GM12801 (cell line): ENCODE measurements around the gene GRIN3B.

Source experiments
- CTCF ChIP-seq: IDR thresholded peaks from one replicate; pipeline ENCODE4 v1.5.1; 2011; ENCODE audit warnings: control low read depth; ENCODE audit not compliant: insufficient read length; ENCODE audit errors: extremely low read depth

Gene GRIN3B

GRCh38 chr19:1002600-1002999 is 2.4 kb downstream of the GRIN3B start:
- no peak for TF ChIP-seq CTCF

DNA sequence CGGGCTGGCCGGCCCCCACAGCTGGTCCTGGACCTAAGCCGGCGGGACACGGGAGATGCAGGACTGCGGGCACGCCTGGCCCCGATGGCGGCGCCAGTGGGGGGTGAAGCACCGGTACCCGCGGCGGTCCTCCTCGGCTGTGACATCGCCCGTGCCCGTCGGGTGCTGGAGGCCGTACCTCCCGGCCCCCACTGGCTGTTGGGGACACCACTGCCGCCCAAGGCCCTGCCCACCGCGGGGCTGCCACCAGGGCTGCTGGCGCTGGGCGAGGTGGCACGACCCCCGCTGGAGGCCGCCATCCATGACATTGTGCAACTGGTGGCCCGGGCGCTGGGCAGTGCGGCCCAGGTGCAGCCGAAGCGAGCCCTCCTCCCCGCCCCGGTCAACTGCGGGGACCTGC is 3.1 kb downstream of the GRIN3B start:
- no peak for TF ChIP-seq CTCF

GRCh38 chr19:1004204-1004802 is 4.1 kb downstream of the GRIN3B start:
- TF ChIP-seq CTCF = no peak

GRCh38 chr19:1004803-1005664 is 4.8 kb downstream of the GRIN3B start:
- TF ChIP-seq CTCF = no peak

GRCh38 chr19:1006711-1007398 is 6.6 kb downstream of the GRIN3B start:
- TF ChIP-seq CTCF = no peak

DNA sequence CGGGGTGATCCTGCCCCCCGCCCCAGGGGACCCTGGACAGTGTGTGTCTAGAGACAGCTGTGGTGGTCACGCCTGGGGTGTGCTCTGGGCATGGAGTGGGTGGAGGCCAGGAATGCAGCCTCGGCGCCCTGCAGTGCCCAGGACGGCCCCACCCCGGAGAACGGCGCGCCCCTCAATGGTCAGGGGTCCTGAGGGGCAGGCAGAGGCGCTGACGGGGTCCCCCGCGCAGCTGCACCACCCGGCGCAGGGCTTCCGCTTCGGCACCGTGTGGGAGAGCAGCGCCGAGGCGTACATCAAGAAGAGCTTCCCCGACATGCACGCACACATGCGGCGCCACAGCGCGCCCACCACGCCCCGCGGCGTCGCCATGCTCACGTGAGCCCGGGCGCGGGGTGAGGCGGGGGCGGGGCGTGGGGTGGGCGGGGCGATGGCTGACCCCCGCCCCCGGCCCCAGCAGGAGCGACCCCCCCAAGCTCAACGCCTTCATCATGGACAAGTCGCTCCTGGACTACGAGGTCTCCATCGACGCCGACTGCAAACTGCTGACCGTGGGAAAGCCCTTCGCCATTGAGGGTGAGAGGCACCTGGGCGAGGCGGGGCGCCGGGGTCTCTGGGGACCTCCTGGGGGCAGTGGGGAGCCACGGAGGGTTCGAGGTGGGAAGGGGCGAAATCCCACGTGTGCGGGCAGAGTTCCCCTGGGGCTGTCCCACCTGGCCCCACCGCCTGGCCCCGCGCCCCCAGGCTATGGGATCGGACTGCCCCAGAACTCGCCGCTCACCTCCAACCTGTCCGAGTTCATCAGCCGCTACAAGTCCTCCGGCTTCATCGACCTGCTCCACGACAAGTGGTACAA is 7.4 kb downstream of the GRIN3B start:
- no peak for TF ChIP-seq CTCF
